ENCODE data around the gene OPTN. TPM values are rescaled to one million over a fixed set of nuclear protein-coding genes. Genes with fewer than 3 reads are reported as not detected.

OPTN gene
- total RNA-seq, 3 donors from 2014 or later (not counting 1 experiment from before 2014, with no cell fraction given) = 140 to 177 (median 161) TPM

DNA sequence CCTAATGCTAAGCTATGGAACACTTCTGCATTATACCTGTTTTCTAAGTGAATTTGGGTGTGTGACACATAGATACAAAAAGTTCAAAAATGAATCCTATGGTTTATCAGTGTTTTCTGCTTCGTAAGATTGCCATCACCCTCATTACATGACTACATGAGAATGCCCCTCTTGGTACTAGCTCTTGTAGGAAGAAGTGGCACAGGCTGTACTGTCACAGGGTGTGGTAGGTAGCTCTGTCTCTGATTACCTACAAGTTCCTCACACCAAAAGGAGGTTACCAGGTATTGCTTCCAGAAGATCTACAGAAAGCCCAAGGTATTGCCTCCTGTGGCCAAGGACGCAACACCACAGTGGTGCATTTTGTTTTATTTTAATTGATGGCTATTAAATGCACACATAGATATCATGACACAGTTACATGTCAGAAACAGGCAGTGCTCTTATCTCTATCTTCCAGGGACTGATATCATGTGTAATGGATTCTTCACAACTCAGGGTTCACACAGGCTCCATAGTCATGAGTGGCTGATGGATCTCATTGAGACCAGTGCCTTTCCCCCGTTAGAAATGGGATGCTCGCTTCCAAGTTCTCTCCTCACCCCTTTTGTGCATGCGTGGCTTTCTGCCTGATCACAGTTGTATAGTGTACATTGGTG lies 6.6 kb downstream of the OPTN start:
- peak overlapping the region; percentile 89 to 92 for H3K27ac Mint-ChIP-seq
- intact Hi-C loops (cut with micrococcal nuclease) = loop anchor here (10.0 kb wide), 1 partner anchor 912 kb away; the partner anchor contains the start of genes CDC123 and NUDT5
- H3K9me3 Mint-ChIP-seq = no peaks in the 10 kb centered on the region
- TF ChIP-seq, protein P1, sequence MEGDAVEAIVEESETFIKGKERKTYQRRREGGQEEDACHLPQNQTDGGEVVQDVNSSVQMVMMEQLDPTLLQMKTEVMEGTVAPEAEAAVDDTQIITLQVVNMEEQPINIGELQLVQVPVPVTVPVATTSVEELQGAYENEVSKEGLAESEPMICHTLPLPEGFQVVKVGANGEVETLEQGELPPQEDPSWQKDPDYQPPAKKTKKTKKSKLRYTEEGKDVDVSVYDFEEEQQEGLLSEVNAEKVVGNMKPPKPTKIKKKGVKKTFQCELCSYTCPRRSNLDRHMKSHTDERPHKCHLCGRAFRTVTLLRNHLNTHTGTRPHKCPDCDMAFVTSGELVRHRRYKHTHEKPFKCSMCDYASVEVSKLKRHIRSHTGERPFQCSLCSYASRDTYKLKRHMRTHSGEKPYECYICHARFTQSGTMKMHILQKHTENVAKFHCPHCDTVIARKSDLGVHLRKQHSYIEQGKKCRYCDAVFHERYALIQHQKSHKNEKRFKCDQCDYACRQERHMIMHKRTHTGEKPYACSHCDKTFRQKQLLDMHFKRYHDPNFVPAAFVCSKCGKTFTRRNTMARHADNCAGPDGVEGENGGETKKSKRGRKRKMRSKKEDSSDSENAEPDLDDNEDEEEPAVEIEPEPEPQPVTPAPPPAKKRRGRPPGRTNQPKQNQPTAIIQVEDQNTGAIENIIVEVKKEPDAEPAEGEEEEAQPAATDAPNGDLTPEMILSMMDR (IDR thresholded peaks at IDR 0.05) = no peak
- Histone ChIP-seq H3K9me3 (ENCODE audit: control insufficient read depth, insufficient read depth, low read length) (no peaks in the 10 kb centered on the region), H3K36me3 (ENCODE audit: control insufficient read depth, insufficient read depth, low read length) (peaks cover 25% of the 10 kb centered on the region), H3K4me1 (ENCODE audit: control insufficient read depth, insufficient read depth, low read length) (peaks cover 51% of the 10 kb centered on the region), H3K27ac (ENCODE audit: low read length) (peak overlapping the region; percentile 46), H3K27me3 (ENCODE audit: control insufficient read depth, insufficient read depth, low read length) (no peaks in the 10 kb centered on the region), H3K4me3 (ENCODE audit: low read length) (no peak overlapping the region)
- H3K4me3 Mint-ChIP-seq = peak overlapping the region; percentile 51
- WGBS (ENCODE audit: insufficient coverage) = 81% methylated on average over 4 of the region's 5 CpGs
- DNase-seq (no peak), ATAC-seq (no peak)
- H3K27me3 Mint-ChIP-seq (ENCODE audit: low read depth in 2 of 2) = no peaks in the 10 kb centered on the region
- H3K36me3 Mint-ChIP-seq = peaks cover 8% of the 10 kb centered on the region
- peaks cover 69 to 70% of the 10 kb centered on the region in 2 donors for H3K4me1 Mint-ChIP-seq

DNA sequence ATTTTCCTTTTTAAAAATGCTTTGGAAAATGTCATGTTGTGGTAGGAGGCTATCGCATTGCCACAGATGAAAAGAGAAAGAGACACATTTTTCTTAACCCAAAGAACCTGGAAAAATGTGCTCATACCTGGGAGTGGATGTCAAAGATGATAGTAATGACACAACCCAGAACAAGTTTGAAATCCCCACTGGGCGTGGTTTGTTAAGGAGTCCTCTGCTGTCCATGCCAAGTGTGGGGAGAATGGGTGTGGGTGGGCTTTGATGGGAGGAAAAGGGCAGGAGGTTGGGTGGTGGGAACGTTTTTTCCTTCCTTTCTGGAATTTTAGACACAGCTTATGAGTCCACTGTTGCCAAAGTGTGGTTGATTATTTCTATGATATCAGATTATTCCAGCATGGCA lies 10.9 kb downstream of the OPTN start:
- Histone ChIP-seq H3K4me3 (ENCODE audit: low read length) (no peak overlapping the region), H3K36me3 (ENCODE audit: control insufficient read depth, insufficient read depth, low read length) (peaks cover 44% of the 10 kb centered on the region), H3K4me1 (ENCODE audit: control insufficient read depth, insufficient read depth, low read length) (peaks cover 36% of the 10 kb centered on the region), H3K9me3 (ENCODE audit: control insufficient read depth, insufficient read depth, low read length) (no peaks in the 10 kb centered on the region), H3K27ac (ENCODE audit: low read length) (no peak overlapping the region), H3K27me3 (ENCODE audit: control insufficient read depth, insufficient read depth, low read length) (no peaks in the 10 kb centered on the region)
- DNase-seq (no peak), ATAC-seq (no peak)
- no peaks in the 10 kb centered on the region for H3K27me3 Mint-ChIP-seq (ENCODE audit: low read depth in 2 of 2)
- intact Hi-C loops (cut with micrococcal nuclease) = no loop called here
- WGBS (ENCODE audit: insufficient coverage) = 82% methylated on average over 2 of the region's 3 CpGs
- H3K4me3 Mint-ChIP-seq = no peak overlapping the region
- peaks cover 19% of the 10 kb centered on the region for H3K36me3 Mint-ChIP-seq
- no peaks in the 10 kb centered on the region for H3K9me3 Mint-ChIP-seq
- TF ChIP-seq, protein P1 (IDR thresholded peaks at IDR 0.05) = no peak
- H3K27ac Mint-ChIP-seq = peak overlapping the region; percentile 42 to 92
- H3K4me1 Mint-ChIP-seq = peaks cover 37 to 38% of the 10 kb centered on the region in 2 donors

DNA sequence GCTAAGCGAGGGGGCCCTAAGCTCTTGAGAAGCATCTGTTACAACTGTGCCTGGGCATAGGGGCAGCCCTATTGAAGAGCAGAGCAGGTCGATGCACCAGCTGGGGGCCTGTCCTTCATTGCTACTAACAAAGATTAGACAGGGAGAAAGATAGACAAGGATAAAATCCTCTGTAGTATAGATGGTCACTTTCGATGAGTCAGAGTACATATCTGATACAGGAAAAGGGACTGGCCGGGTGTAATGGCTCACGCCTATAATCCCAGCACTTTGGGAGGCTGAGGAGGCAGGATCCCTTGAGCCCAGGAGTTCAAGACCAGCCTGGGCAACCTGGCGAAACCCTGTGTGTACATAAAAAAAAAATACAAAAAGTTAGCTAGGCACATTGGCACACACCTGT lies 13.6 kb downstream of the OPTN start:
- H3K27me3 ChIP-seq (ENCODE audit: control insufficient read depth, insufficient read depth, low read length) = no peaks in the 10 kb centered on the region
- DNase-seq (no peak), ATAC-seq (no peak)
- peak overlapping the region; percentile 21 to 58 for H3K27ac Mint-ChIP-seq
- H3K4me3 ChIP-seq (ENCODE audit: low read length) = no peak overlapping the region
- H3K27ac ChIP-seq (ENCODE audit: low read length) = no peak overlapping the region
- H3K36me3 Mint-ChIP-seq = peaks cover 28% of the 10 kb centered on the region
- intact Hi-C loops (cut with micrococcal nuclease) = no loop called here
- WGBS (ENCODE audit: insufficient coverage) = 97% methylated on average over 6 of the region's 6 CpGs
- H3K36me3 ChIP-seq (ENCODE audit: control insufficient read depth, insufficient read depth, low read length) = peaks cover 60% of the 10 kb centered on the region
- peaks cover 32% of the 10 kb centered on the region for H3K4me1 ChIP-seq (ENCODE audit: control insufficient read depth, insufficient read depth, low read length)
- no peaks in the 10 kb centered on the region for H3K27me3 Mint-ChIP-seq (ENCODE audit: low read depth in 2 of 2)
- H3K9me3 Mint-ChIP-seq = no peaks in the 10 kb centered on the region
- peaks cover 35 to 36% of the 10 kb centered on the region in 2 donors for H3K4me1 Mint-ChIP-seq
- no peaks in the 10 kb centered on the region for H3K9me3 ChIP-seq (ENCODE audit: control insufficient read depth, insufficient read depth, low read length)
- H3K4me3 Mint-ChIP-seq = no peak overlapping the region
- TF ChIP-seq, protein P1 (IDR thresholded peaks at IDR 0.05) = no peak

Data from natural killer cell (primary cell).